Subcutaneous abdominal adipose tissue (tissue), 5 donors: ENCODE results near the gene CATSPERD.

ENCODE experiments used
- H3K27ac ChIP-seq: one replicate; pipeline ENCODE4 v1.7.0; 2013; ENCODE audit warnings: low read depth, mild to moderate bottlenecking, inconsistent platforms, low read length, moderate library complexity
- H3K27me3 ChIP-seq, 5 donors: one replicate each; pipeline ENCODE4 v1.7.0; 2013; ENCODE audit warnings: low read length in 5 of 5, inconsistent platforms in 1 of 5; ENCODE audit not compliant: control insufficient read depth in 5 of 5, insufficient read depth in 4 of 5
- H3K36me3 ChIP-seq, 5 donors: one replicate each; pipeline ENCODE4 v1.7.0; 2013; ENCODE audit warnings: low read length in 5 of 5; ENCODE audit not compliant: control insufficient read depth in 5 of 5, insufficient read depth in 5 of 5
- H3K4me1 ChIP-seq, 5 donors: one replicate each; pipeline ENCODE4 v1.7.0; 2013; ENCODE audit warnings: low read length in 5 of 5, mild to moderate bottlenecking in 3 of 5, moderate library complexity in 1 of 5; ENCODE audit not compliant: control insufficient read depth in 5 of 5, insufficient read depth in 5 of 5
- H3K4me3 ChIP-seq, 5 donors: one replicate each; pipeline ENCODE4 v1.7.0; 2013; ENCODE audit warnings: low read length in 5 of 5, low read depth in 1 of 5
- H3K9ac ChIP-seq, 5 donors: one replicate each; pipeline ENCODE4 v1.7.0; 2013; ENCODE audit warnings: low read length in 5 of 5, mild to moderate bottlenecking in 4 of 5, moderate library complexity in 3 of 5
- H3K9me3 ChIP-seq, 5 donors: one replicate each; pipeline ENCODE4 v1.7.0; 2013; ENCODE audit warnings: low read length in 5 of 5; ENCODE audit not compliant: control insufficient read depth in 5 of 5
- donor health status: healthy.
- donor health status: healthy.
- donor health status: healthy.
- donor health status: healthy.
- donor health status: healthy.

Gene CATSPERD

DNA sequence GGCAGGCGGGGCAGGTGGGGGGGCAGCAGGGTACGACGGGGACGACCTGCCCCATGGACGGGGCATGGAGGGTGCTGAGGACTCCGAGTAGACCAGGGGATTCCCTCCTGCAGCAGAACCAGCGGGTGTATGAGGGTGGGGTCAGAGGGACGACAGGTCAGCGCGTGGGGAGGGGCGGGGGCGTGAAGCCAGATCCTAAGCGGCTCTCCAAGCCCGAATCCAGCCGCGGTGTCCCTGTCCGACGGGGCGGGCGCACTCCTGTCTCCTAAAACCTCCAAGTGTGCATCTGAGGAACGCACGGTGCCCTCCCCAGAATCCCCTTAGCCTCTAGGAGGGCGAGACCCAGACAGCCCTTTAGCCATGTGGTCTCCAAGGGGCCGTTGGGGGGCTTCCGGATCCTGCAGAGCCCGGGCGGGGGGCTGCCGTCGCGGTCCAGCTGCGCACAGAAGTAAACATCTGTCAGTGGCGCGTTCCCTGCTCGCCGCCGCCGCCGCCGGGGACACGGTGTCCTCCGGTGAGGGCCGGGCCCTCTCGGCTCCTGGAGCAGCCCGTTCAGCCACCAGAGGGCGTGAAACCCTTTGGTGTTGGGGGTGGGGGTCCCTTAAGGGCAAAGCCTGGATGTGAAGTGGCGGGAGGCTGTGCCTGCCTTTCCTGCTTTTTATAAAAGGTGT lies 85.2 kb downstream of the CATSPERD start:
- Histone ChIP-seq H3K9me3 (peaks cover 0 to 3% (median 0%) of the 10 kb centered on the region in 5 donors), H3K27me3 (peaks cover 17 to 45% (median 32%) of the 10 kb centered on the region in 5 donors), H3K36me3 (no peaks in the 10 kb centered on the region), H3K27ac (no peak overlapping the region), H3K4me3 (no peak overlapping the region), H3K4me1 (peaks cover 0 to 20% (median 8%) of the 10 kb centered on the region in 5 donors), H3K9ac (no peak overlapping the region)

DNA sequence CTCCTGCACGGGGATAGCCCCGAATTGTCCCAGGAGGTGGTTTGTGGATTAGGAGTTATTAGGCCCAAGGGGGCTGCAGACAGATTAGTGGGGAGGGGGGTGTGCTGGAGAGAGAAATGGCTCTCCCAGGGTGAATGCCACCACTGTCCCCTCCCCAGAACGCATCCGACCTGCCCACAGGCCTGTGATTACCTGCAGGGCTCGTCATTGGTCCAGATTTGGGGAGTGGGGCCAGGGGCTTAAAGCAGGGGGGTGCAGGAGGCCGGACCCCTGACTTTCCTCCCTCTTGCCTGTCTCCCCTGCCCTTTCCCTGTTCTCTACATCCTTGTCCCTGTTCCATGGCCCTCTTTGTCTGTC lies 85.7 kb downstream of the CATSPERD start:
- Histone ChIP-seq H3K9me3 (peaks cover 0 to 3% (median 0%) of the 10 kb centered on the region in 5 donors), H3K4me1 (peaks cover 0 to 20% (median 7%) of the 10 kb centered on the region in 5 donors), H3K9ac (no peak overlapping the region), H3K4me3 (no peak overlapping the region), H3K27me3 (peaks cover 15 to 41% (median 29%) of the 10 kb centered on the region in 5 donors), H3K36me3 (no peaks in the 10 kb centered on the region), H3K27ac (no peak overlapping the region)

DNA sequence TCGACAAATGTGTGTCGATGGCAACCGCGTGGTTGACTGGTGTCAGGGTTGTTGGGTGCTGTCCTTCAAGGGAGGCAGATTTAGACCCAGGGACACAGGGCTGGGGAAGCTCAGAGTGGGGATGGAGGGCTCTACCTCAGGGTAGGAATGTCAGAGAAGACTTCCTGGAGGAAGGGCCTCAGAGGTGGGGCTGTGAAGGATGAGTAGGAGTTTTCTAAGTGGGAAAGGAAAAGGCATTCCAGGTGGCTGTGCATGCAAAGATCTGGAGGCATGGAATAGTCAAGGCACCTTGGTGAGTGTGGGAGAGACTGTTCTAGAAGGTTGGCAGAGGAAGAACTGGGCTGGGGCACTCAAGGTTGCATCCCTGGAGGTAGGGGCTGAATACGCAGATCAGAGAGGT lies 86.5 kb downstream of the CATSPERD start:
- Histone ChIP-seq H3K36me3 (no peaks in the 10 kb centered on the region), H3K27me3 (peaks cover 7 to 34% (median 26%) of the 10 kb centered on the region in 5 donors), H3K4me3 (no peak overlapping the region), H3K9me3 (peaks cover 0 to 3% (median 0%) of the 10 kb centered on the region in 5 donors), H3K9ac (no peak overlapping the region), H3K4me1 (peaks cover 0 to 20% (median 7%) of the 10 kb centered on the region in 5 donors), H3K27ac (no peak overlapping the region)

DNA sequence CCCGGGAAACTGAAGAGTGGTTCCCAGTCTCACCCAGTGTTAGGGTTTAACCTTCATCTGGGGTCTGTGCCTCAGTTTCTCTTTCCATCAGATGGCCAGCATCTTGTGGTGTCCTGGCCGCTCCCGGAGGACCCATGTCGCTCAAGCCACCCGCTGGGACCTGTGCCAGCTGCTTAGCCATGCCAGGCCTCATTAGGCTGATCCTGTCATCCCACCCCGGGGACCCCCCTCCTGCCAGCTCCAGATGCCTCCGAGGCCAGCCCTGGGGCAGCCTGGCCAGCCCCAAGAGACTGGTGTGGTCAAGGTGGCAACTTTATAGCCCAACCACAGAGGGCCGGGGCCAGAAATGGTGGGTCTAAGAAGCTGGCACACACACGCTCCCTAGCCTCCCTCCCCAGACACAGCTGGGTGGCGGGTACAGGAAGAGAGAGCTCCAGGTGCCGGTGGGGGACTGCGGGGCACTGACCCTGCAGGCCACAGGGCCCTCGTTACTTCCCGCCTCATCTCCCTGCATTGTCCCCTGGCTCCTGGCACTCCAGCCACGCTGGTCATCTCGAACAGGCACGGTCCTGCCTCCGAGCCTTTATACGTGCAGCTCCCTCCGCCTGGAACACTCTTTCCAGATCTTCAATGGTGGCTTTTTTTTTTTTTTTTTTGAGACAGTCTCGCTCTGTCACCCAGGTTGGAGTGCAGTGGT lies 87.8 kb downstream of the CATSPERD start:
- Histone ChIP-seq H3K9ac (no peak overlapping the region), H3K27ac (no peak overlapping the region)

DNA sequence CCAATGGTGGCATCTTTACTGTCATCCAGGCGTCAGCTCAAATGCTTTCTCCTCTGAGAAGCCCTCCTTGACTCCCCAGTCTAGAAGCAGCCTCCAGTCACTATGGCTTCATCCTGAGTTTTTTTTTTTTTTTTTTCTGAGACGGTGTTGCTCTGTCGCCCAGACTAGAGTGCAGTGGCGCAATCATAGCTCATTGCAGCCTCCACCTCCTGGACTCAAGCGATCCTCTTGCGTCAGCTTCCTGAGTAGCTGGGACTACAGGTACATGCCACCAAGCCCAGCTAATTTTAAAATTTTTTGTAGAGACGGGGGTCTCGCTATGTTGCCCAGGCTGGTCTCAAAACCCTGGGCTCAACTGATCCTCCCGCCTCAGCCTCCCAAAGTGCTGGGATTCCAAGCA lies 88.6 kb downstream of the CATSPERD start:
- no peak overlapping the region for H3K27ac ChIP-seq
- H3K9ac ChIP-seq, result no peak overlapping the region
- peaks cover 0 to 10% (median 0%) of the 10 kb centered on the region in 5 donors for H3K4me1 ChIP-seq

More for the DNA sequence above, 87.8 kb downstream of the CATSPERD start:
- H3K4me3 ChIP-seq, result no peak overlapping the region
- peaks cover 5 to 26% (median 18%) of the 10 kb centered on the region in 5 donors for H3K27me3 ChIP-seq
- peaks cover 0 to 18% (median 6%) of the 10 kb centered on the region in 5 donors for H3K4me1 ChIP-seq
- H3K9me3 ChIP-seq, result peaks cover 0 to 3% (median 0%) of the 10 kb centered on the region in 5 donors
- H3K36me3 ChIP-seq, result no peaks in the 10 kb centered on the region

DNA sequence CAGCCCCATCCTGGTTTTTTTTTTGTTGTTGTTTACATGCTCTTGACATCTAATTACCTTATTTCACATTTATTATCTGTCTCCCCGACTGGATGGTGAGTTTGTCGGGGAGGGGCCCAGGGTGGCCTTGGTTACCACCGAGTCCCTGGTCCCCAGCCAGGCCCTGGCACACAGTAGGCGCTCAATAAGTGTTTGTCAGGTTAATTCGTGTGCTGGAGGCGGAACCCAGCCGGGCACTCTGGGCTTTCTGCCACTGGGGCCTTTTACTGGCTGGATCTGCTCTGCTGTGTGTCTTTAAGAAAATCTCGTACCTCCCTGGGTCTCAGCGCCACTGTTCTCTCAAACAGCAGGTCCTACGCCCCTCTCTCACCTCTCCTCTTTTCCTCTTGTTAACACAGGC lies 89.0 kb downstream of the CATSPERD start:
- Histone ChIP-seq H3K4me1 (peaks cover 0 to 7% (median 0%) of the 10 kb centered on the region in 5 donors), H3K27me3 (peaks cover under 1 to 18% (median 11%) of the 10 kb centered on the region in 5 donors), H3K9ac (no peak overlapping the region), H3K27ac (no peak overlapping the region), H3K36me3 (no peaks in the 10 kb centered on the region), H3K9me3 (peaks cover 0 to 3% (median 0%) of the 10 kb centered on the region in 5 donors), H3K4me3 (no peak overlapping the region)

More for the DNA sequence above, 88.6 kb downstream of the CATSPERD start:
- Histone ChIP-seq H3K36me3 (no peaks in the 10 kb centered on the region), H3K4me3 (no peak overlapping the region), H3K27me3 (peaks cover 0 to 19% (median 13%) of the 10 kb centered on the region in 5 donors), H3K9me3 (peaks cover 0 to 3% (median 0%) of the 10 kb centered on the region in 5 donors)

DNA sequence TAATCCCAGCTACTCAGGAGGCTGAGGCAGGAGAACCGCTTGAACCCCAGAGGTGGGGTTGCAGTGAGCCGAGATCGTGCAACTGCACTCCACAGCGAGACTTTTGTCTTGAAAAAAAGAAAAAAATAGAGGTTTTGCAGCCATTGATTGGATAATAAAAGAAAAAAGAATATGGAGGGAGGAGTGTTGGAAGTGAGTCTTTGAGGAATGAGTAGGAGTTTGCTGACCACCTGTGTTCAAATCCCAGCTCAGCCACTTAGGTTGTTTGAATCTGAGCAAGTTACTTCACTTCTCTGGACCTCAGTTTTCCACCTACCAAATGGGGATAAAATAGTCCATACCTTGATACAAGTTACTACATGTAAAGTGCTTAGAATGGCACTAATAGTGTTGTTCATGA lies 90.7 kb downstream of the CATSPERD start:
- H3K9ac ChIP-seq, result no peak overlapping the region
- no peak overlapping the region for H3K4me3 ChIP-seq
- peaks cover 0 to 13% (median 7%) of the 10 kb centered on the region in 5 donors for H3K27me3 ChIP-seq
- no peak overlapping the region for H3K27ac ChIP-seq
- no peaks in the 10 kb centered on the region for H3K36me3 ChIP-seq
- peaks cover 0 to 3% (median 0%) of the 10 kb centered on the region in 5 donors for H3K9me3 ChIP-seq
- no peaks in the 10 kb centered on the region for H3K4me1 ChIP-seq

DNA sequence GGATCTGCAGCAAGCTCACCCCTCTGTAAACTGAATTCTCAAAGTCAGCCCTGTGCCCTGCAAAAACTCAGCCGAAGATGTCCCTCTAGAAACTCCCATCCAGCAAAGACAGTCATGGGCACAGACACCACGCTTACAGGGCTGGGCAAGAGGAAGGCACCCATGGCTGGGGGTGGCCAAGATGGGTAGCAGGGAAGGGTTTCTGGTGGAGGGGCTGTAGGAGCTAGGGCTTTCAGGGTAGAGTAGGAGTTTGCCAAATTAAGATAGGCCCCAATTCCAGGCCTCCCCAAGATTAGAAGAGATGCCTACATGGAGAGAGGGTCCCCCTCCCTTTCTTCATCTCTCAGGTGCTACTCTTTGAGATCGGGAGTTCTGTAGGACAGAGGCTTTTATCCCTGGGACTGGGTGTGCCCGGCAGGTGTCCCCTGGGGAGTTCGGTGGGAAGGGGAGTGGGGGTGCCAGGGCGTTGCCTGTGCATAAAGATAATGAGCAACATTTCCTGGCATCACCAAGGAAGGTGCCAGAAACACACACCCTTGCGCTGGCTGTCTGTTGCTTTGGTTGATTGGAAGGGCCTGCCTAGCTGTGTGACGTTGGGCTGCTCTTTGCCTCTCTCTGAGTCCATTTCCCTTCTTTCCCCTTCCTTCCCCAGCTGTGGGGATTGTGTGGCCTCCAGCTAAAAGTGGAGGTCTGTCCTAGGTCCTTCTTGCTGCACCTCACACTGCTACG lies 93.8 kb downstream of the CATSPERD start:
- Histone ChIP-seq H3K27ac (no peak overlapping the region), H3K4me1 (no peaks in the 10 kb centered on the region), H3K36me3 (no peaks in the 10 kb centered on the region), H3K4me3 (no peak overlapping the region), H3K9me3 (no peaks in the 10 kb centered on the region), H3K27me3 (peaks cover 7 to 19% (median 10%) of the 10 kb centered on the region in 5 donors), H3K9ac (no peak overlapping the region)

DNA sequence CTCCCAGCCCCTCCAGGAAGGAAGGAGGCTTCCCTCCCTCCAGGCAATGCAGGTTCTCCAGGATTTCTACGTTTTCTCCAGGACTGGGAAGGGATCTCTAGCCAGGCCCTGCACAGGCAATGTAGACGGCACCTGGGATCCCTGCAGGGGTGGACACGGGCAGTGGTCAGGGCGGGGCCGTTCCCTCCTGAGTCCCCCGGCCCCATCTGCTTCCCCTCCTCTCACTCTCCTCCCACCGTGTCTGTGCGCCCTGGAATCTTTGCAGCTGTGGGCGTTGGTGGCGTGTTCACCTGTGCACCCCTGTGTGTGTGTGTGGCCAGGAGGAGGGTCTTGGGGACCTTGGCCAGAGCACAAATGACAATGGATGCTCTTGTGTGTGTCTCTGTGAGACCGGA lies 94.4 kb downstream of the CATSPERD start:
- Histone ChIP-seq H3K4me1 (no peaks in the 10 kb centered on the region), H3K36me3 (no peaks in the 10 kb centered on the region), H3K27me3 (peaks cover 7 to 19% (median 10%) of the 10 kb centered on the region in 5 donors), H3K4me3 (no peak overlapping the region), H3K27ac (no peak overlapping the region), H3K9me3 (no peaks in the 10 kb centered on the region), H3K9ac (no peak overlapping the region)

DNA sequence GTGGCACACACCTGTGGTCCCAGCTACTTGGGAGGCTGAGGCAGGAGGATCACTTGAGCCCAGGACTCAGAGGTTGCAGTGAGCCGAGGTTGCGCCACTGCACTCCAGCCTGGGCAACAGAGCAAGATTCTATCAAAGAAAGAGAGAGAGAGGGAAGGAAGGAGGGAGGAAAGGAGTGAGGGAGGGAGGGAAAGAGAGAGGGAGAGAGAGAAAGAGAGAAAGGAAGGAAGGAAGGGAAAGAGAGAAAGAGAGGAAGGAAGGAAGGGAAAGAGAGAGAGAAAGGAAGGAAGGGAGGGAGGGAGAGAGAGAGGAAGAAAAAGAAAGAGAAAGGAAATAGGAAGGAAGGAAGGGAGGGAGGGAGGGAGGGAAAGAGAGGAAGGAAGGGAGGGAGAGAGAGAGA lies 96.8 kb downstream of the CATSPERD start:
- Histone ChIP-seq H3K4me1 (no peaks in the 10 kb centered on the region), H3K27me3 (peaks cover 7 to 24% (median 10%) of the 10 kb centered on the region in 5 donors), H3K36me3 (no peaks in the 10 kb centered on the region)

More for the DNA sequence above, 96.8 kb downstream of the CATSPERD start:
- no peak overlapping the region for H3K4me3 ChIP-seq
- H3K9ac ChIP-seq, result no peak overlapping the region
- no peak overlapping the region for H3K27ac ChIP-seq
- H3K9me3 ChIP-seq, result no peaks in the 10 kb centered on the region
